Fibroblast of mammary gland (primary cell): ENCODE results near the gene CKAP2L.
A peak's percentile ranks its signal among the peaks of the same experiment; 100 is the strongest.

Experiments
- DNase-seq: peaks from one replicate; pipeline ENCODE4 v3.0.0-alpha.2; 2010; ENCODE audit warnings: low read depth
- H3K4me3 ChIP-seq: 2 replicates; pipeline ENCODE4 v1.5.1; 2011; ENCODE audit warnings: low read depth, mild to moderate bottlenecking, low read length, moderate library complexity; ENCODE audit not compliant: control insufficient read depth
- CTCF ChIP-seq: conservative IDR thresholded peaks from 2 replicates; pipeline ENCODE4 v1.5.1; 2011; ENCODE audit warnings: low read depth, low read length, inconsistent platforms; ENCODE audit not compliant: control insufficient read depth, insufficient read depth

CKAP2L gene

GRCh38 chr2:112724591-112725525 is 39.6 kb downstream of the CKAP2L start:
- H3K4me3 ChIP-seq = no peak overlapping the region
- TF ChIP-seq CTCF = peak; percentile 25
- DNase-seq = no peak

- DNase-seq = no peak
- H3K4me3 ChIP-seq = no peak overlapping the region
- no peak for TF ChIP-seq CTCF
Measured at GRCh38 chr2:112723995-112724394, 40.4 kb downstream of the CKAP2L start.

GRCh38 chr2:112723547-112723940 is 40.9 kb downstream of the CKAP2L start:
- H3K4me3 ChIP-seq = no peak overlapping the region
- DNase-seq = no peak
- TF ChIP-seq CTCF = no peak

GRCh38 chr2:112722816-112723546 is 41.4 kb downstream of the CKAP2L start:
- TF ChIP-seq CTCF = no peak
- DNase-seq = no peak
- H3K4me3 ChIP-seq = no peak overlapping the region

- no peak for TF ChIP-seq CTCF
Measured at GRCh38 chr2:112721819-112722522, 42.4 kb downstream of the CKAP2L start.

GRCh38 chr2:112720785-112721184 is 43.6 kb downstream of the CKAP2L start, which contains the start of gene NT5DC4:
Gene NT5DC4, plus strand, starts transcription at chr2:112721020. Its CDS starts 60 bp downstream, at chr2:112721080.
- H3K4me3 ChIP-seq = no peak within 1 kb of the TSS
- TF ChIP-seq CTCF = no peak
- no peak for DNase-seq

More at GRCh38 chr2:112721819-112722522, 42.4 kb downstream of the CKAP2L start:
- DNase-seq = no peak
- no peak overlapping the region for H3K4me3 ChIP-seq
